NCI-H2107 treated with DMSO at 0.1 percent for 48 hours (cell line): ENCODE measurements around the gene SPATA6L.
"Not testable (repeated sequence)": the region's sequence is repeated elsewhere in the genome, so short reads cannot be mapped to it uniquely, and the experiment has no call there.

Experiments
- DNase-seq: peaks from one replicate; lab custom pipeline; 2025; ENCODE audit not compliant: unreplicated experiment; lab: John Stamatoyannopoulos, UW

Gene SPATA6L

GRCh38 chr9:4640027-4640426 is 26.3 kb downstream of the SPATA6L start:
- DNase-seq: peak; percentile 15

- no peak for DNase-seq
Observed at GRCh38 chr9:4639420-4639819, 26.9 kb downstream of the SPATA6L start.

- DNase-seq: no peak
Observed at GRCh38 chr9:4638968-4639367, 27.3 kb downstream of the SPATA6L start.

GRCh38 chr9:4630836-4631235 is 35.4 kb downstream of the SPATA6L start:
- no peak for DNase-seq

- no peak for DNase-seq
Observed at GRCh38 chr9:4622016-4622415, 44.3 kb downstream of the SPATA6L start.

- DNase-seq: no peak
Observed at GRCh38 chr9:4620881-4621555, 45.3 kb downstream of the SPATA6L start.

GRCh38 chr9:4620057-4620765 is 46.1 kb downstream of the SPATA6L start:
- no peak for DNase-seq

GRCh38 chr9:4618700-4619099 is 47.6 kb downstream of the SPATA6L start:
- DNase-seq: no peak

GRCh38 chr9:4617752-4618151 is 48.5 kb downstream of the SPATA6L start:
- DNase-seq: no peak

GRCh38 chr9:4615778-4616177 is 50.5 kb downstream of the SPATA6L start:
- no peak for DNase-seq

GRCh38 chr9:4615251-4615650 is 51.0 kb downstream of the SPATA6L start:
- DNase-seq: no peak

- DNase-seq: no peak
Observed at GRCh38 chr9:4614627-4615026, 51.7 kb downstream of the SPATA6L start.

GRCh38 chr9:4606033-4606432 is 60.2 kb downstream of the SPATA6L start:
- not testable (repeated sequence) for DNase-seq

- peak; percentile 51 for DNase-seq
Observed at GRCh38 chr9:4604678-4605095, 61.6 kb downstream of the SPATA6L start.

- DNase-seq: no peak
Observed at GRCh38 chr9:4603830-4604229, 62.5 kb downstream of the SPATA6L start.

GRCh38 chr9:4600368-4600767 is 65.9 kb downstream of the SPATA6L start:
- no peak for DNase-seq

- DNase-seq: no peak
Observed at GRCh38 chr9:4596165-4596922, 69.9 kb downstream of the SPATA6L start.

GRCh38 chr9:4594994-4595393 is 71.3 kb downstream of the SPATA6L start:
- no peak for DNase-seq

GRCh38 chr9:4594545-4594944 is 71.7 kb downstream of the SPATA6L start:
- DNase-seq: no peak

- DNase-seq: no peak
Observed at GRCh38 chr9:4592886-4593285, 73.4 kb downstream of the SPATA6L start.

- no peak for DNase-seq
Observed at GRCh38 chr9:4592295-4592694, 74.0 kb downstream of the SPATA6L start.

- no peak for DNase-seq
Observed at GRCh38 chr9:4591123-4591500, 75.2 kb downstream of the SPATA6L start.
